C4-2B (cell line): ENCODE results near the gene KIF18B.

ENCODE experiments used
- H3K27ac ChIP-seq: fragments of 450-650 bp; 2 replicates; pipeline ENCODE4 v1.5.1; 2017
- ZFX ChIP-seq: fragments of 450-650 bp; IDR thresholded peaks from 2 replicates; pipeline ENCODE4 v1.6.1; 2017
- TF ChIP-seq, protein P1 (sequence below): fragments of 450-650 bp; conservative IDR thresholded peaks from 2 replicates; pipeline ENCODE4 v1.5.1; 2017; ENCODE audit warnings: mild to moderate bottlenecking

Gene KIF18B

GRCh38 chr17:44931376-44931775 is 16.2 kb downstream of the KIF18B start:
- TF ChIP-seq, protein P1, sequence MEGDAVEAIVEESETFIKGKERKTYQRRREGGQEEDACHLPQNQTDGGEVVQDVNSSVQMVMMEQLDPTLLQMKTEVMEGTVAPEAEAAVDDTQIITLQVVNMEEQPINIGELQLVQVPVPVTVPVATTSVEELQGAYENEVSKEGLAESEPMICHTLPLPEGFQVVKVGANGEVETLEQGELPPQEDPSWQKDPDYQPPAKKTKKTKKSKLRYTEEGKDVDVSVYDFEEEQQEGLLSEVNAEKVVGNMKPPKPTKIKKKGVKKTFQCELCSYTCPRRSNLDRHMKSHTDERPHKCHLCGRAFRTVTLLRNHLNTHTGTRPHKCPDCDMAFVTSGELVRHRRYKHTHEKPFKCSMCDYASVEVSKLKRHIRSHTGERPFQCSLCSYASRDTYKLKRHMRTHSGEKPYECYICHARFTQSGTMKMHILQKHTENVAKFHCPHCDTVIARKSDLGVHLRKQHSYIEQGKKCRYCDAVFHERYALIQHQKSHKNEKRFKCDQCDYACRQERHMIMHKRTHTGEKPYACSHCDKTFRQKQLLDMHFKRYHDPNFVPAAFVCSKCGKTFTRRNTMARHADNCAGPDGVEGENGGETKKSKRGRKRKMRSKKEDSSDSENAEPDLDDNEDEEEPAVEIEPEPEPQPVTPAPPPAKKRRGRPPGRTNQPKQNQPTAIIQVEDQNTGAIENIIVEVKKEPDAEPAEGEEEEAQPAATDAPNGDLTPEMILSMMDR: no peak
- TF ChIP-seq ZFX: no peak
- H3K27ac ChIP-seq: no peak overlapping the region

DNA sequence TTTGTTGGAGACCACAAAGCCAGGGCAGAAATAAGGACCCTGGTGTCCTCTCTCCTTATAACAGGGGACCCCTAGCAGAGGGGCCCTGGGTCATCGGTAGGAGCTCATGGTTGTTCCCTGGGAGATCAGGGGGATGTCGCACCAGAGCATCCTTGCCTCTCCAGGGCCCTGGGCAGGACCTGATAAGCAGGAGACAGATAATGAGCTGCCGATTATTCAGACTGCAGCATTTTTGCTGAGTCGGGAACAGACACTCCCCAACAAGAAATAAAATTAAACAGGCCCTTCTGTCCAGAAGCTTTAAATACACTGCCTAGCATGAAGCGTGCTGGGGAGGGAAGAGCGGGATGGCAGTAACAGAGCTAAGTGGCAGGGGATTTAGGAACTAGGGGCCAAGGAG is 16.9 kb downstream of the KIF18B start:
- H3K27ac ChIP-seq: no peak overlapping the region
- TF ChIP-seq, protein P1: no peak
- TF ChIP-seq ZFX: no peak

- no peak for TF ChIP-seq ZFX
- TF ChIP-seq, protein P1: no peak
- no peak overlapping the region for H3K27ac ChIP-seq
Observed at GRCh38 chr17:44928950-44929720, 18.4 kb downstream of the KIF18B start.

- H3K27ac ChIP-seq: no peak overlapping the region
- TF ChIP-seq, protein P1: no peak
- TF ChIP-seq ZFX: no peak
Observed at GRCh38 chr17:44928136-44928535, 19.4 kb downstream of the KIF18B start.

DNA sequence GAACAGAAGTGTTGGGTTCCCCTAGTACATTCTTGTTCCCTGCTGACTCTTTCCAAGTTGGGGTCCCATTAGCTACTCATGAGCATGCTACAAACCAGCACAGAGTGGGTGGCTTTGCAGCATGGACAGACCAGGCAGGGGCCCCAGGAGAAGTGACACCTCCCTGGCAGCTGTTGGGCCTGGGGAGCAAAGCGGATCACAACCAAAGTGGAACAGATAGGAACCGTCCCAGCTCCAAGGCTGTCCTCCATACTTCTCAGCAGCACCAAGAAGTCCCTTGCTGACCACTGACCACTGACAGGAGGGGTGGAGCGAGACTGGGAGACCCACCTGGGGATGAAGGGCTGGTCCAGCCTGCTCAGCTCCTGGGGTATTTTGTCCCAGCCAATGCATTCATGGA is 19.9 kb downstream of the KIF18B start:
- TF ChIP-seq ZFX: no peak
- TF ChIP-seq, protein P1: no peak
- no peak overlapping the region for H3K27ac ChIP-seq

DNA sequence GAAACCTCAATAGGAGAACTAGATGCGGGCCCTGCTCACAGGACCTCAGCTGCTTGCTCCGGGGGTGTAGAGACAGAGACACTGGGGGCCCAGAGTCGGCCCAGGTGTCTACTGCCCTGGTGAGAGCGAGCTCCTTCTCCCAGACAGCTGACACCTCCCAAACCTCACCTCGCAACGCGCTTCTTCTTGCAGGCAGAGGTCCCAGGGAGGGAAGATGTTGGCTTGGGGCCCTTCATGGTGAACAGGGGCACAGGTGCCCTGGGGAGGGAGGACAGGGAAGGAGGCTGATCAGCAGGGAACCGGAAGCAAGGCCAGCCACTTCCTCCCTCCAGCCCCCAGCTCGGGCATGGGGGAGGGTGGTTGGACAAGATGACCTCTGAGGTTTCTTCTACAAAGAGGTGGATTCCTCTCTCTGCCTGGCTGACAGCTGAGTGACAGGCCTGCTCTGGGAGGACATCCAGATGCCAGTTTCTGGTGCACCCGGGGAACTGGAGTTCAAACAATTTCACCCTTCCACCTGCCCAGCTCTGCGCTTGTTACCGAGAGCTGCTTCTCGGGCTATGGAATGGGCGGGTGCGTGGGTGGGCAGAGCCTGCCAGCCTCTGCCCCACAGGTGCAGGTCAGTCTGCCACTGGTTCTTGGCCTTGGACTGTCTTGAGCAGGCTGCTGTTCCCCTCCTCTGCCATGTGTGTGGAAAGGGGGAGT is 20.6 kb downstream of the KIF18B start:
- H3K27ac ChIP-seq: no peak overlapping the region
- TF ChIP-seq ZFX: no peak
- TF ChIP-seq, protein P1: no peak
